ENCODE results near the gene BEND3. TPM values are rescaled to one million over a fixed set of nuclear protein-coding genes. Genes with fewer than 3 reads are reported as not detected.

BEND3 gene
- total and polyA plus RNA-seq, 2 donors from 2014 or later: 1.1 to 3.6 TPM

- peak in 4 of 5 donors; percentile 44 to 76 (median 59) for DNase-seq
- TF ChIP-seq CTCF (IDR thresholded peaks at IDR 0.05; ENCODE audit: borderline replicate concordance, extremely low read depth, insufficient read depth): no peak
- H3K9ac ChIP-seq (ENCODE audit: low read length in 3 of 3): no peak overlapping the region
- no peak overlapping the region for H3K4me3 ChIP-seq (ENCODE audit: low read length in 3 of 3)
- FAIRE-seq: no peak
- no peaks in the 10 kb centered on the region for H3K27me3 ChIP-seq (ENCODE audit: control insufficient read depth, insufficient read depth, low read length)
- H3K4me1 ChIP-seq (ENCODE audit: control insufficient read depth in 2 of 3, insufficient read depth in 2 of 3, low read depth in 1 of 3, low read length in 3 of 3): peaks cover 0 to 5% (median 3%) of the 10 kb centered on the region in 3 donors
- intact Hi-C loops (cut with DNase I): no loop called here
- no peak overlapping the region for H3K27ac ChIP-seq (ENCODE audit: low read depth in 2 of 2, low read length in 2 of 2)
- no peaks in the 10 kb centered on the region for H3K9me3 ChIP-seq (ENCODE audit: control insufficient read depth in 2 of 3, insufficient read depth in 1 of 3, low read length in 3 of 3)
- H3K36me3 ChIP-seq (ENCODE audit: control insufficient read depth in 2 of 3, insufficient read depth in 3 of 3, low read length in 3 of 3): no peaks in the 10 kb centered on the region
These were observed 50.7 kb downstream of the BEND3 start for GRCh38 chr6:107064579-107065065.

- TF ChIP-seq CTCF (IDR thresholded peaks at IDR 0.05; ENCODE audit: borderline replicate concordance, extremely low read depth, insufficient read depth): no peak
- intact Hi-C loops (cut with DNase I): no loop called here
- H3K27me3 ChIP-seq (ENCODE audit: control insufficient read depth, insufficient read depth, low read length): no peaks in the 10 kb centered on the region
- no peak overlapping the region for H3K27ac ChIP-seq (ENCODE audit: low read depth in 2 of 2, low read length in 2 of 2)
- no peak overlapping the region for H3K9ac ChIP-seq (ENCODE audit: low read length in 3 of 3)
- no peaks in the 10 kb centered on the region for H3K36me3 ChIP-seq (ENCODE audit: control insufficient read depth in 2 of 3, insufficient read depth in 3 of 3, low read length in 3 of 3)
- no peak for DNase-seq
- no peak overlapping the region for H3K4me3 ChIP-seq (ENCODE audit: low read length in 3 of 3)
- H3K9me3 ChIP-seq (ENCODE audit: control insufficient read depth in 2 of 3, insufficient read depth in 1 of 3, low read length in 3 of 3): no peaks in the 10 kb centered on the region
- FAIRE-seq: no peak
- peaks cover 0 to 5% (median 3%) of the 10 kb centered on the region in 3 donors for H3K4me1 ChIP-seq (ENCODE audit: control insufficient read depth in 2 of 3, insufficient read depth in 2 of 3, low read depth in 1 of 3, low read length in 3 of 3)
These were observed 52.6 kb downstream of the BEND3 start for GRCh38 chr6:107062691-107063090.

- DNase-seq: no peak
- no peaks in the 10 kb centered on the region for H3K36me3 ChIP-seq (ENCODE audit: control insufficient read depth in 2 of 3, insufficient read depth in 3 of 3, low read length in 3 of 3)
- H3K9me3 ChIP-seq (ENCODE audit: control insufficient read depth in 2 of 3, insufficient read depth in 1 of 3, low read length in 3 of 3): no peaks in the 10 kb centered on the region
- no peak for FAIRE-seq
- H3K4me3 ChIP-seq (ENCODE audit: low read length in 3 of 3): no peak overlapping the region
- H3K27ac ChIP-seq (ENCODE audit: low read depth in 2 of 2, low read length in 2 of 2): no peak overlapping the region
- no peak overlapping the region for H3K9ac ChIP-seq (ENCODE audit: low read length in 3 of 3)
- no peak for TF ChIP-seq CTCF (IDR thresholded peaks at IDR 0.05; ENCODE audit: borderline replicate concordance, extremely low read depth, insufficient read depth)
- no peaks in the 10 kb centered on the region for H3K27me3 ChIP-seq (ENCODE audit: control insufficient read depth, insufficient read depth, low read length)
- H3K4me1 ChIP-seq (ENCODE audit: control insufficient read depth in 2 of 3, insufficient read depth in 2 of 3, low read depth in 1 of 3, low read length in 3 of 3): peaks cover 0 to 5% (median 3%) of the 10 kb centered on the region in 3 donors
- intact Hi-C loops (cut with DNase I): no loop called here
These were observed 53.9 kb downstream of the BEND3 start for GRCh38 chr6:107061125-107062020.

All from kidney (tissue), 14 donors.